Measurements from ENCODE around the gene MPRIP. TPM values are rescaled to one million over a fixed set of nuclear protein-coding genes. Genes with fewer than 3 reads are reported as not detected.

The MPRIP gene
- total and polyA plus RNA-seq, 2 of the 13 experiments (the other 11 are each of a cell fraction or from before 2014, with no cell fraction given): 50.2 to 52.4 TPM

GRCh38 chr17:17041018-17041521 is 1.2 kb upstream of the MPRIP start (continued):
- TF ChIP-seq RFXAP (CRISPR knock-in tag; IDR thresholded peaks at IDR 0.05; ENCODE audit: borderline replicate concordance): no peak
- no peak for TF ChIP-seq XBP1 (CRISPR knock-in tag; IDR thresholded peaks at IDR 0.05)
- TF ChIP-seq ZNF574 (CRISPR knock-in tag; IDR thresholded peaks at IDR 0.05): no peak; the same call in 1 of the 2 replicates
- TF ChIP-seq ZNF597 (CRISPR knock-in tag; IDR thresholded peaks at IDR 0.05): no peak
- TF ChIP-seq ZNF143 (CRISPR knock-in tag; IDR thresholded peaks at IDR 0.05): no peak
- TF ChIP-seq CHCHD3 (CRISPR knock-in tag; IDR thresholded peaks at IDR 0.05): no peak
- 0 out of 2 replicates have a peak, but pooled peaks have one; percentile 33 for TF ChIP-seq ZNF691 (CRISPR knock-in tag; IDR thresholded peaks at IDR 0.05; ENCODE audit: borderline replicate concordance, low read depth)
- no peak for TF ChIP-seq CHD4 (IDR thresholded peaks at IDR 0.05; ENCODE audit: borderline replicate concordance, low read length)
- no peak for TF ChIP-seq SRSF1 (optimal IDR thresholded peaks at IDR 0.05; ENCODE audit: low read depth, low read length)
- TF ChIP-seq ZKSCAN5 (CRISPR knock-in tag; IDR thresholded peaks at IDR 0.05): peak; percentile 85
- TF ChIP-seq ZNF17 (CRISPR knock-in tag; IDR thresholded peaks at IDR 0.05): no peak
- no peak for TF ChIP-seq ZNF639 (CRISPR knock-in tag; conservative IDR thresholded peaks at IDR 0.05)
- TF ChIP-seq TFAP4 (IDR thresholded peaks at IDR 0.05; ENCODE audit: borderline replicate concordance, low read depth): peak; percentile 73; the same call in 1 of the 2 replicates
- no peak for TF ChIP-seq ELF1 (CRISPR knock-in tag; IDR thresholded peaks at IDR 0.05)
- no peak for TF ChIP-seq ZBTB1 (CRISPR knock-in tag; IDR thresholded peaks at IDR 0.05; ENCODE audit: borderline replicate concordance)
- no peak for TF ChIP-seq MYNN (CRISPR knock-in tag; IDR thresholded peaks at IDR 0.05; ENCODE audit: low read depth)
- TF ChIP-seq CEBPB (IDR thresholded peaks at IDR 0.05; ENCODE audit: borderline replicate concordance, low read depth, low read length): no peak
- TF ChIP-seq FOXM1 (CRISPR knock-in tag; IDR thresholded peaks at IDR 0.05): no peak
- no peak for TF ChIP-seq ZNF18 (CRISPR knock-in tag; IDR thresholded peaks at IDR 0.05; ENCODE audit: insufficient replicate concordance)
- TF ChIP-seq KDM3A (CRISPR knock-in tag; IDR thresholded peaks at IDR 0.05; ENCODE audit: low read depth): no peak
- TF ChIP-seq PAX8 (CRISPR knock-in tag; IDR thresholded peaks at IDR 0.05; ENCODE audit: borderline replicate concordance): no peak
- no peak for TF ChIP-seq ZNF550 (CRISPR knock-in tag; IDR thresholded peaks at IDR 0.05; ENCODE audit: borderline replicate concordance)
- TF ChIP-seq ZNF709 (CRISPR knock-in tag; IDR thresholded peaks at IDR 0.05): no peak
